Astrocyte (in vitro differentiated cells and primary cell): Measurements from ENCODE around the gene SPATA9.

Experiments used
- CTCF ChIP-seq: IDR thresholded peaks from 2 replicates; pipeline ENCODE4 v1.5.1; 2011; ENCODE audit warnings: low read depth, mild to moderate bottlenecking, inconsistent platforms, low read length, moderate library complexity; ENCODE audit not compliant: insufficient read depth
- EZH2 ChIP-seq: IDR thresholded peaks from 2 replicates; pipeline ENCODE4 v1.6.1; 2012; ENCODE audit warnings: mild to moderate bottlenecking, low read length, inconsistent platforms; ENCODE audit not compliant: insufficient read depth

- no peak for TF ChIP-seq CTCF
- no peak for TF ChIP-seq EZH2
Measured at GRCh38 chr5:95725071-95725820, 42.5 kb upstream of the SPATA9 start.
